K562 (cell line): ENCODE results near the gene CD82. TPM values are rescaled to one million over a fixed set of nuclear protein-coding genes. Genes with fewer than 3 reads are reported as not detected.

Experiments
- ATAC-seq: fragments of 200-7000 bp; cut with Tn5 transposase; 3 replicates; pipeline ENCODE4 v1.9.1; 2020; ENCODE audit warnings: moderate library complexity
- BruUV-seq: library from RNA; stranded (reverse); fragments of 400-500 nt; replicated peaks from 2 replicates; lab custom pipeline; 2021; lab: Mats Ljungman, UMichigan
- CTCF ChIA-PET: fragments of 300-600 bp; formaldehyde crosslinking; extraction: SDS; loops from one replicate; lab custom pipeline; 2021; ENCODE audit warnings: low intra/inter-chr PET ratio; lab: Yijun Ruan, JAX
- POLR2A ChIA-PET: fragments of 300-600, 350-650 bp; sonication (Branson Sonifier 250); formaldehyde crosslinking; extraction: SDS; loops from one replicate; lab custom pipeline; 2021; ENCODE audit warnings: antibody characterized with exemption, inconsistent platforms; lab: Yijun Ruan, JAX
- DNase-seq, 4 experiments: peaks; one replicate each; pipeline versions ENCODE4 v3.0.0 to v3.0.0-alpha.2; 2011 to 2018; ENCODE audit warnings: low spot score in 3 of 4, mixed read lengths in 3 of 4; ENCODE audit errors: extremely low read depth in 1 of 4
- FAIRE-seq: peaks from 2 replicates; lab custom pipeline; 2011; peaks lifted over from hg19 to GRCh38; lab: Jason Lieb, UNC
- H2AFZ ChIP-seq: 2 replicates; pipeline ENCODE4 v1.6.0; 2011; ENCODE audit warnings: low read depth, low read length, control low read depth, inconsistent platforms
- H3K27ac ChIP-seq: fragments of 200-600 bp; 3 replicates; pipeline ENCODE4 v1.8.0; 2011; ENCODE audit warnings: low read depth, mild to moderate bottlenecking, control low read depth, inconsistent platforms, low read length, moderate library complexity, mixed read lengths; ENCODE audit errors: extremely low read depth
- H3K27me3 ChIP-seq, 2 experiments: fragments of 300-600 bp in 1 of 2; 2 replicates in 1 of 2; 3 replicates in 1 of 2; pipeline versions ENCODE4 v1.6.0 to v1.8.0; 2011; ENCODE audit warnings: inconsistent platforms in 2 of 2, low read length in 2 of 2, mild to moderate bottlenecking in 1 of 2, mixed read lengths in 1 of 2, moderate library complexity in 1 of 2; ENCODE audit not compliant: control insufficient read depth in 2 of 2, insufficient read depth in 2 of 2
- H3K36me3 ChIP-seq: fragments of 300-600 bp; 3 replicates; pipeline ENCODE4 v1.8.0; 2011; ENCODE audit warnings: mild to moderate bottlenecking, low read length, inconsistent platforms; ENCODE audit not compliant: control insufficient read depth, insufficient read depth
- H3K4me1 ChIP-seq, 2 experiments: fragments of 200-600 bp in 1 of 2; replicated peaks in 1 of 2; 2 replicates in 1 of 2; 3 replicates in 1 of 2; pipeline versions ENCODE4 v1.5.1 to v1.8.0; 2011; ENCODE audit warnings: inconsistent platforms in 2 of 2, low read length in 2 of 2, mild to moderate bottlenecking in 1 of 2, mixed read lengths in 1 of 2, moderate library complexity in 1 of 2; ENCODE audit not compliant: control insufficient read depth in 2 of 2, insufficient read depth in 2 of 2
- H3K4me2 ChIP-seq: 2 replicates; pipeline ENCODE4 v1.6.1; 2011; ENCODE audit warnings: low read length, control low read depth, inconsistent platforms, mixed read lengths; ENCODE audit not compliant: insufficient read depth
- H3K4me3 ChIP-seq: fragments of 200-600 bp; sonication (generic), shearing (Covaris generic); 2 replicates; pipeline ENCODE4 v1.5.1; 2016; ENCODE audit warnings: control low read depth, inconsistent platforms
- H3K79me2 ChIP-seq: fragments of 200-600 bp; 3 replicates; pipeline ENCODE4 v1.8.0; 2011; ENCODE audit warnings: low read length, inconsistent platforms; ENCODE audit not compliant: control insufficient read depth, insufficient read depth
- H3K9ac ChIP-seq, 2 experiments: 2 replicates each; pipeline versions ENCODE4 v1.6.0 to v1.6.1; 2011; ENCODE audit warnings: low read depth in 2 of 2, low read length in 2 of 2, control low read depth in 1 of 2, inconsistent platforms in 1 of 2, mild to moderate bottlenecking in 1 of 2, mixed read lengths in 1 of 2; ENCODE audit not compliant: insufficient read depth in 1 of 2
- H3K9me1 ChIP-seq: one replicate; pipeline ENCODE4 v1.6.0; 2011; ENCODE audit warnings: inconsistent platforms, mild to moderate bottlenecking, low read length, moderate library complexity; ENCODE audit not compliant: control insufficient read depth, insufficient read depth
- H3K9me3 ChIP-seq: replicated peaks from 2 replicates; pipeline ENCODE4 v1.5.1; 2011; ENCODE audit warnings: low read depth, low read length, inconsistent platforms; ENCODE audit not compliant: control insufficient read depth, insufficient read depth
- H4K20me1 ChIP-seq: replicated peaks from 2 replicates; pipeline ENCODE4 v1.6.1; 2011; ENCODE audit warnings: low read length, inconsistent platforms, mixed read lengths; ENCODE audit not compliant: control insufficient read depth, insufficient read depth
- LCOR ChIP-seq: sonication (generic); formaldehyde crosslinking; IDR thresholded peaks from 2 replicates; pipeline ENCODE4 v1.8.0; 2022; ENCODE audit warnings: mild to moderate bottlenecking, missing genetic modification reagents
- MECOM ChIP-seq: fragments of 250-450 bp; sonication (Bioruptor Pico); IDR thresholded peaks from 2 replicates; pipeline ENCODE4 v1.8.0; 2022; ENCODE audit warnings: inconsistent platforms
- RBM17 ChIP-seq: fragments of 200-400 bp; formaldehyde crosslinking; IDR thresholded peaks from 2 replicates; pipeline ENCODE4 v1.6.1; 2017; ENCODE audit warnings: low read depth, mild to moderate bottlenecking, low read length, borderline replicate concordance
- SMAD3 ChIP-seq: fragments of 450-650 bp; formaldehyde crosslinking; conservative IDR thresholded peaks from 2 replicates; pipeline ENCODE4 v1.4.0; 2020; ENCODE audit warnings: mild to moderate bottlenecking
- ZFP1 ChIP-seq: fragments of 450-650 bp; formaldehyde crosslinking; IDR thresholded peaks from 2 replicates; pipeline ENCODE4 v1.4.0; 2020; ENCODE audit warnings: mild to moderate bottlenecking, mixed read lengths
- WGBS: fragments of 100-300 bp; shearing (Covaris generic); methylation state at CpG from one replicate; pipeline ENCODE4 v1.1.6; 2016; ENCODE audit warnings: low coverage, mixed read lengths; ENCODE audit not compliant: insufficient coverage; ENCODE audit errors: missing lambda C conversion rate; 5-methylcytosine and 5-hydroxymethylcytosine counted together
- in situ Hi-C: fragments of 300-500 bp; cut with MboI; formaldehyde crosslinking; loops from 4 replicates; pipeline ENCODE4 v1.15.0; 2018; ENCODE audit warnings: inconsistent platforms, mixed read lengths
- intact Hi-C: fragments of 100-400 bp; cut with micrococcal nuclease; formaldehyde crosslinking; loops from 2 replicates; pipeline ENCODE4 v1.14.2; 2022
- polyA plus RNA-seq, 8 experiments: library from polyadenylated mRNA; depleted of rRNA in 4 of 8; stranded (reverse) in 5 of 8; unstranded in 3 of 8; fragments of >200 nt; fragmentation: Nextera tagmentation in 2 of 8; fragmentation: Illumina TruSeq in 1 of 8; extraction: Ambion mirVana in 2 of 8; extraction: Trizol in 1 of 8; gene quantifications; 2 replicates each; pipeline versions ENCODE4 v1.2.1 to v1.2.3, GENCODE V29; 2011 to 2014; ENCODE audit warnings: inconsistent platforms in 1 of 8, missing spikeins in 1 of 8
- total RNA-seq, 7 experiments: library from RNA; depleted of rRNA in 6 of 7; stranded (reverse); fragments of >200 nt in 6 of 7; fragmentation: Illumina TruSeq in 2 of 7; extraction: Trizol in 2 of 7; gene quantifications; 2 replicates each; pipeline versions ENCODE4 v1.2.1 to v1.2.3, GENCODE V29; 2011 to 2021; ENCODE audit warnings: low replicate concordance in 1 of 7
- TF ChIP-seq, protein P1 (sequence below), 2 experiments: IDR thresholded peaks; 2 replicates each; pipeline ENCODE4 v1.6.1; 2012; ENCODE audit warnings: improper control_type of control experiment in 2 of 2, low read depth in 2 of 2, low read length in 2 of 2, borderline replicate concordance in 1 of 2
- TF ChIP-seq, protein P2 (sequence below): fragments of 250-450 bp; sonication (Bioruptor Pico); IDR thresholded peaks from 2 replicates; pipeline ENCODE4 v1.4.0; 2020; ENCODE audit warnings: mild to moderate bottlenecking, moderate library complexity

Gene CD82
- total and polyA plus RNA-seq, 9 of the 15 experiments (the other 6 are each of a cell fraction or from before 2014, with no cell fraction given) = 0.27 to 9.4 (median 3.0) TPM

DNA sequence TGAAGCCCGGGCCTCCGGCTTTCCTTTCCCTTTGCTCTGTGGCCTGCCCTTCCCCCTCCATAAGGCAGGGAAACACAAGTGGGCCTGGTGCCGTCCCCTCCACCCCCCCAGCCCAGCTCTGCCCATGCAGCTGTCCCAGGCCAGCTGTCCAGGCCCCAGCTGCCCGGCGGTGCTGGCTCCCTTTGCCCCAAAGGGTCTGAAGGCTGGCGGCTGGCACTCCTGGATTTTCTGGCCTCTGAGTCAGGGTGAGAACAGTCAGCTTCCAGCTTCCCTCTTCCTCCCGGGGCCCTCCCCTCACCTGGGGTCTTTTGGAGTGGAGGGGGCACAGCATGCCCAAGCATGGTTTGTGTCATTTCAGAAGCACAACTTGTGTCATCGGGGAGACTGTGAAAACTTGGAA lies 27.8 kb downstream of the CD82 start:
- H3K27me3 ChIP-seq = peaks cover 0 to 15% of the 10 kb centered on the region in 2 experiments; a peak in 2 of 5 replicates
- H3K27ac ChIP-seq = no peak overlapping the region
- DNase-seq = no peak
- H3K4me1 ChIP-seq = peaks cover 0 to 9% of the 10 kb centered on the region in 2 experiments; a peak in 2 of 5 replicates
- in situ Hi-C loops = no loop called here
- TF ChIP-seq LCOR (CRISPR knock-in tag) (no peak), SMAD3 (CRISPR knock-in tag) (no peak), MECOM (CRISPR knock-in tag) (no peak), ZFP1 (CRISPR knock-in tag) (no peak), RBM17 (no peak)
- TF ChIP-seq, protein P1, sequence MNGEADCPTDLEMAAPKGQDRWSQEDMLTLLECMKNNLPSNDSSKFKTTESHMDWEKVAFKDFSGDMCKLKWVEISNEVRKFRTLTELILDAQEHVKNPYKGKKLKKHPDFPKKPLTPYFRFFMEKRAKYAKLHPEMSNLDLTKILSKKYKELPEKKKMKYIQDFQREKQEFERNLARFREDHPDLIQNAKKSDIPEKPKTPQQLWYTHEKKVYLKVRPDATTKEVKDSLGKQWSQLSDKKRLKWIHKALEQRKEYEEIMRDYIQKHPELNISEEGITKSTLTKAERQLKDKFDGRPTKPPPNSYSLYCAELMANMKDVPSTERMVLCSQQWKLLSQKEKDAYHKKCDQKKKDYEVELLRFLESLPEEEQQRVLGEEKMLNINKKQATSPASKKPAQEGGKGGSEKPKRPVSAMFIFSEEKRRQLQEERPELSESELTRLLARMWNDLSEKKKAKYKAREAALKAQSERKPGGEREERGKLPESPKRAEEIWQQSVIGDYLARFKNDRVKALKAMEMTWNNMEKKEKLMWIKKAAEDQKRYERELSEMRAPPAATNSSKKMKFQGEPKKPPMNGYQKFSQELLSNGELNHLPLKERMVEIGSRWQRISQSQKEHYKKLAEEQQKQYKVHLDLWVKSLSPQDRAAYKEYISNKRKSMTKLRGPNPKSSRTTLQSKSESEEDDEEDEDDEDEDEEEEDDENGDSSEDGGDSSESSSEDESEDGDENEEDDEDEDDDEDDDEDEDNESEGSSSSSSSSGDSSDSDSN (IDR thresholded peaks at IDR 0.05; ENCODE audit: borderline replicate concordance in 1 of 2, low read depth in 2 of 2, low read length in 2 of 2) = no peak
- TF ChIP-seq, protein P2, sequence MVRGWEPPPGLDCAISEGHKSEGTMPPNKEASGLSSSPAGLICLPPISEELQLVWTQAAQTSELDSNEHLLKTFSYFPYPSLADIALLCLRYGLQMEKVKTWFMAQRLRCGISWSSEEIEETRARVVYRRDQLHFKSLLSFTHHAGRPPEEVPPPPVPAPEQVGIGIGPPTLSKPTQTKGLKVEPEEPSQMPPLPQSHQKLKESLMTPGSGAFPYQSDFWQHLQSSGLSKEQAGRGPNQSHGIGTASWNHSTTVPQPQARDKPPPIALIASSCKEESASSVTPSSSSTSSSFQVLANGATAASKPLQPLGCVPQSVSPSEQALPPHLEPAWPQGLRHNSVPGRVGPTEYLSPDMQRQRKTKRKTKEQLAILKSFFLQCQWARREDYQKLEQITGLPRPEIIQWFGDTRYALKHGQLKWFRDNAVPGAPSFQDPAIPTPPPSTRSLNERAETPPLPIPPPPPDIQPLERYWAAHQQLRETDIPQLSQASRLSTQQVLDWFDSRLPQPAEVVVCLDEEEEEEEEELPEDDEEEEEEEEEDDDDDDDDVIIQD (CRISPR knock-in tag) = no peak
- TF ChIP-seq, all 486 proteins: peak for 0
- Histone ChIP-seq H2AFZ (no peak overlapping the region), H3K79me2 (no peaks in the 10 kb centered on the region), H3K4me2 (no peak overlapping the region), H3K9me1 (no peaks in the 10 kb centered on the region), H4K20me1 (no peaks in the 10 kb centered on the region), H3K4me3 (no peak overlapping the region), H3K9me3 (no peaks in the 10 kb centered on the region), H3K9ac (no peak overlapping the region), H3K36me3 (no peaks in the 10 kb centered on the region)
- ATAC-seq (no peak), FAIRE-seq (no peak)
- intact Hi-C loops = no loop called here
- 10% methylated on average over 5 of the region's 8 CpGs for WGBS
- no TSS peak for BruUV-seq
- ChIA-PET POLR2A (interaction anchor here (0.5 to 1.3 kb wide), 5 partner anchors 9 to 628 kb away, joined by 3 read pairs; no protein-coding TSS in a partner anchor), CTCF (no interaction called here)
